GM18867 (cell line): Measurements from ENCODE around the gene C17orf78.
"Not testable (repeated sequence)": the region's sequence is repeated elsewhere in the genome, so short reads cannot be mapped to it uniquely, and the experiment has no call there.

Source experiments
- ATAC-seq: cut with Tn5 transposase; IDR thresholded peaks from one replicate; pipeline ENCODE4 v1.9.1; 2021; ENCODE audit warnings: mild to moderate bottlenecking, moderate library complexity; ENCODE audit not compliant: unreplicated experiment

The C17orf78 gene

GRCh38 chr17:37430051-37430627, 54.4 kb downstream of the C17orf78 start:
- ATAC-seq, result no peak

- no peak for ATAC-seq
These were observed 56.9 kb downstream of the C17orf78 start for GRCh38 chr17:37432671-37433070.

GRCh38 chr17:37438141-37438540, 62.4 kb downstream of the C17orf78 start:
- no peak for ATAC-seq

GRCh38 chr17:37440424-37440823, 64.6 kb downstream of the C17orf78 start:
- no peak for ATAC-seq

- not testable (repeated sequence) for ATAC-seq
These were observed 65.7 kb downstream of the C17orf78 start for GRCh38 chr17:37441369-37442014.
